Measurements from ENCODE around the gene PSMD5.
A peak's percentile ranks its signal among the peaks of the same experiment; 100 is the strongest.

Gene PSMD5

GRCh38 chr9:120869726-120870125 is 27.0 kb upstream of the PSMD5 start:
- peaks cover 33% of the 10 kb centered on the region for H3K36me3 Mint-ChIP-seq (ENCODE audit: insufficient read depth)
- H3K4me3 Mint-ChIP-seq, result no peak overlapping the region
- peak overlapping the region; percentile 90 for H3K27ac Mint-ChIP-seq (ENCODE audit: low read depth)
- DNase-seq (ENCODE audit: low spot score in 2 of 2) (no peak), ATAC-seq (replicated peaks; ENCODE audit: extremely low read depth, poor library complexity, severe bottlenecking) (no peak)
- no peaks in the 10 kb centered on the region for H3K27me3 Mint-ChIP-seq
- no peaks in the 10 kb centered on the region for H3K9me3 Mint-ChIP-seq
- H3K4me1 Mint-ChIP-seq, result peaks cover 22% of the 10 kb centered on the region

- H3K9me3 Mint-ChIP-seq, result no peaks in the 10 kb centered on the region
Observed at GRCh38 chr9:120869360-120869687, 26.6 kb upstream of the PSMD5 start.

DNA sequence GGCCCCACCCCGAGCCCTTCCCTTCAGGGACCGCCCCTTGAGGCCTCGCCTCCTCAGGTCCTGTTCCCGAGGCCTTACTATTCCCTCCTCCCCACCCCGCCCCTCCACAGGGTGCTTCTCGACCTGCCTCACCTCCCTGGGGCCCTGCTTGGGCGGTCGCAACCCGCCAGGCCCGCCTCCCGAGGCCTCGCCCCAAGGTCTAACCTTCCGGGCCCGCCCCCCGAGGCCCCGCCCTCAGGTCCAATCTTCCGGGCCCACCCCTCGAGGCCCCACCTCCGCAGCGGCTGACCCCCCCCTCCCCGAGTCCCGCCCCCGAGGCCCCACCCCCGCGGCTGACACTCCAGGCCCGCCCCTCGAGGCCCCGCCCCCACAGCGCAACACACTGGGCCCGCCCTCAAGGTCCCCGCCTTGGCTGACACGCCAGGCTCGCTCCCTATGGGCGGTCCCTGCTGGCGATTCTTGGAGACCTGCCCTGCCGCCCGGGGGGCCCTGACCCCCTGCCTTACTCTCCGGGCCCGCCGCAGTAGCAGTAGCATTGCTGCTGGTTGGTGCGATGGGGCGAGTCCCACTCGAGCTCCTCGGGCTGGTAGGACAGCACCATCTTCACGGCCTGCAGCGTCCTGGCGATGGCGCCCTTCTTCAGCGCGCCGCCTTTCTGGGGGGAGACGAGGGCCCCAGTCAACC is 26.1 kb upstream of the PSMD5 start:
- Mint-ChIP-seq H3K4me1 (peaks cover 20% of the 10 kb centered on the region), H3K9me3 (no peaks in the 10 kb centered on the region), H3K27me3 (no peaks in the 10 kb centered on the region), H3K4me3 (peak overlapping the region; percentile 79), H3K36me3 (ENCODE audit: insufficient read depth) (peaks cover 33% of the 10 kb centered on the region), H3K27ac (ENCODE audit: low read depth) (peak overlapping the region; percentile 90)
- peak; percentile 89 to 91 for DNase-seq (ENCODE audit: low spot score in 2 of 2)
- peak; percentile 82 for ATAC-seq (replicated peaks; ENCODE audit: extremely low read depth, poor library complexity, severe bottlenecking)

More at GRCh38 chr9:120869360-120869687, 26.6 kb upstream of the PSMD5 start:
- peak overlapping the region; percentile 90 for H3K27ac Mint-ChIP-seq (ENCODE audit: low read depth)
- peaks cover 22% of the 10 kb centered on the region for H3K4me1 Mint-ChIP-seq
- H3K36me3 Mint-ChIP-seq (ENCODE audit: insufficient read depth), result peaks cover 33% of the 10 kb centered on the region
- no peak for ATAC-seq (replicated peaks; ENCODE audit: extremely low read depth, poor library complexity, severe bottlenecking)
- no peaks in the 10 kb centered on the region for H3K27me3 Mint-ChIP-seq
- DNase-seq (ENCODE audit: low spot score in 2 of 2), result no peak
- peak overlapping the region; percentile 79 for H3K4me3 Mint-ChIP-seq

DNA sequence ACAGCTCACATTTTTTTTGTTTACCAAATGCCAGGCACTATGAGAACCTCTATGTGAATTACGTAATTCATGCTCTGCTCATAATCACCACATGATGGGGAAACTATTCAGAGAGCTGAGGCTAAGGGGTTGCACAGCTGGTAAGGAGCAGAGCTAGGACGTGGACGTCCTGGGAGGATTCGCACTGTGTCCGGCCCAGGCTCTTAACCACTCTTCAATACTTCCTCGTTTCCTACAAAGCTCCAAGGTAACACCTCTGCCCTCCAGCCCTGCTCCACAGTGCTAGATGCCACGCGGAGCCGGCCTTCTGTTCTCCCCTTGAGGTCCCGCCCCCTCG is 25.6 kb upstream of the PSMD5 start:
- no peaks in the 10 kb centered on the region for H3K9me3 Mint-ChIP-seq
- H3K36me3 Mint-ChIP-seq (ENCODE audit: insufficient read depth), result peaks cover 30% of the 10 kb centered on the region
- DNase-seq (ENCODE audit: low spot score in 2 of 2), result no peak
- H3K4me3 Mint-ChIP-seq, result peak overlapping the region; percentile 79
- H3K27me3 Mint-ChIP-seq, result no peaks in the 10 kb centered on the region
- peaks cover 15% of the 10 kb centered on the region for H3K4me1 Mint-ChIP-seq
- peak overlapping the region; percentile 90 for H3K27ac Mint-ChIP-seq (ENCODE audit: low read depth)
- peak; percentile 46 for ATAC-seq (replicated peaks; ENCODE audit: extremely low read depth, poor library complexity, severe bottlenecking)

GRCh38 chr9:120867676-120868338 is 25.1 kb upstream of the PSMD5 start:
- Mint-ChIP-seq H3K4me1 (peaks cover 15% of the 10 kb centered on the region), H3K27ac (ENCODE audit: low read depth) (peak overlapping the region; percentile 90), H3K36me3 (ENCODE audit: insufficient read depth) (peaks cover 33% of the 10 kb centered on the region), H3K27me3 (no peaks in the 10 kb centered on the region), H3K9me3 (no peaks in the 10 kb centered on the region), H3K4me3 (peak overlapping the region; percentile 79)
- no peak for ATAC-seq (replicated peaks; ENCODE audit: extremely low read depth, poor library complexity, severe bottlenecking)
- DNase-seq (ENCODE audit: low spot score in 2 of 2), result no peak

GRCh38 chr9:120866651-120867050 is 23.9 kb upstream of the PSMD5 start:
- DNase-seq (ENCODE audit: low spot score in 2 of 2), result no peak
- peaks cover 26% of the 10 kb centered on the region for H3K36me3 Mint-ChIP-seq (ENCODE audit: insufficient read depth)
- no peaks in the 10 kb centered on the region for H3K9me3 Mint-ChIP-seq
- H3K27me3 Mint-ChIP-seq, result no peaks in the 10 kb centered on the region
- H3K27ac Mint-ChIP-seq (ENCODE audit: low read depth), result peak overlapping the region; percentile 26
- peaks cover 15% of the 10 kb centered on the region for H3K4me1 Mint-ChIP-seq
- no peak overlapping the region for H3K4me3 Mint-ChIP-seq
- ATAC-seq (replicated peaks; ENCODE audit: extremely low read depth, poor library complexity, severe bottlenecking), result no peak

GRCh38 chr9:120865809-120866208 is 23.1 kb upstream of the PSMD5 start:
- Mint-ChIP-seq H3K27me3 (no peaks in the 10 kb centered on the region), H3K27ac (ENCODE audit: low read depth) (peak overlapping the region; percentile 26), H3K4me1 (peaks cover 17% of the 10 kb centered on the region), H3K9me3 (no peaks in the 10 kb centered on the region), H3K4me3 (no peak overlapping the region), H3K36me3 (ENCODE audit: insufficient read depth) (peaks cover 21% of the 10 kb centered on the region)
- DNase-seq (ENCODE audit: low spot score in 2 of 2), result no peak
- no peak for ATAC-seq (replicated peaks; ENCODE audit: extremely low read depth, poor library complexity, severe bottlenecking)

DNA sequence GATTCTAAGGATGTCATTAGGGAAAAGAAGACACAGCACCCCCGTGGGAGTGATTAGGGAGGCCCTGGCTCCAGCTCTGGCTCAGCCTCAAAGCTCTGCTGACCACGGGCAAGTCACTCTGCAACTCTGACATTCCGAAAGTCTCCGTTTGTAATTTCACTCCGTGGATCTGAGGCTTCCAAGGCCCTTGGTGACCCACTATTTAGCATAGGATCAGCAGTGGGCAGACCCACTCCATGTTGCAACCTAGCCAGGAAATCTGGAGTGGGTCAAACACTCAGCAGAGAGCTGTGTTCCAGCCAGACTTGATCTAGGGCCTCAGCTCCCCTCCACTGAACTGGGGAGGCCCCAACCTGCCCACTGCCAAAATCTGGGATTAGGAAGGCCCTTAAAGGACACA is 22.5 kb upstream of the PSMD5 start:
- peaks cover 24% of the 10 kb centered on the region for H3K36me3 Mint-ChIP-seq (ENCODE audit: insufficient read depth)
- DNase-seq (ENCODE audit: low spot score in 2 of 2) (no peak), ATAC-seq (replicated peaks; ENCODE audit: extremely low read depth, poor library complexity, severe bottlenecking) (no peak)
- H3K27ac Mint-ChIP-seq (ENCODE audit: low read depth), result no peak overlapping the region
- H3K4me1 Mint-ChIP-seq, result peaks cover 23% of the 10 kb centered on the region
- no peaks in the 10 kb centered on the region for H3K27me3 Mint-ChIP-seq
- H3K9me3 Mint-ChIP-seq, result no peaks in the 10 kb centered on the region
- no peak overlapping the region for H3K4me3 Mint-ChIP-seq

GRCh38 chr9:120864719-120865118 is 22.0 kb upstream of the PSMD5 start:
- Mint-ChIP-seq H3K9me3 (no peaks in the 10 kb centered on the region), H3K27me3 (no peaks in the 10 kb centered on the region)

DNA sequence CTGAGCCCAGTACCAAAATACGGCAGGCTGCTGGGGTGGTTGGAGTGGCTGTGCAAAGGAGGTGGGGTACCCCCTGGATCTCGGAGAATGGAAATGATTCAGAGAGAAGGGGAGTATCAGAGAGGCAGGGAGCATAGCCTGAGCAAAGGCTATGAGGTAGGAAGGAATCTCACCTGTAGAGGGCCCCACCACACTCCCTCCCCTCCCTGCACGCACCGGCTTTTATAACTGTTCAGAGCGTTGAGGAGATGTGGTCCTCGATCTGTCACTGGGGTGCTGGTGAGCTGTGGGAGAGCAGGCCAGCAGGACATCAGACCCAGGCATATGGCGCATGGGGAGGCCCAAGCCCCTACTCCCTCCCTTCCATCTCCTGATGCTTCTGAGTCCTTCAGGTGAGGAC is 21.1 kb upstream of the PSMD5 start:
- Mint-ChIP-seq H3K4me1 (peaks cover 14% of the 10 kb centered on the region), H3K9me3 (no peaks in the 10 kb centered on the region), H3K27me3 (no peaks in the 10 kb centered on the region), H3K4me3 (no peak overlapping the region), H3K36me3 (ENCODE audit: insufficient read depth) (peaks cover 20% of the 10 kb centered on the region), H3K27ac (ENCODE audit: low read depth) (no peak overlapping the region)
- ATAC-seq (replicated peaks; ENCODE audit: extremely low read depth, poor library complexity, severe bottlenecking), result no peak
- DNase-seq (ENCODE audit: low spot score in 2 of 2), result no peak

More at GRCh38 chr9:120864719-120865118, 22.0 kb upstream of the PSMD5 start:
- Mint-ChIP-seq H3K4me1 (peaks cover 22% of the 10 kb centered on the region), H3K27ac (ENCODE audit: low read depth) (no peak overlapping the region), H3K4me3 (no peak overlapping the region), H3K36me3 (ENCODE audit: insufficient read depth) (peaks cover 22% of the 10 kb centered on the region)
- DNase-seq (ENCODE audit: low spot score in 2 of 2), result no peak
- ATAC-seq (replicated peaks; ENCODE audit: extremely low read depth, poor library complexity, severe bottlenecking), result no peak

GRCh38 chr9:120862452-120862851 is 19.7 kb upstream of the PSMD5 start:
- DNase-seq (ENCODE audit: low spot score in 2 of 2) (no peak), ATAC-seq (replicated peaks; ENCODE audit: extremely low read depth, poor library complexity, severe bottlenecking) (no peak)
- H3K27me3 Mint-ChIP-seq, result no peaks in the 10 kb centered on the region
- no peak overlapping the region for H3K27ac Mint-ChIP-seq (ENCODE audit: low read depth)
- H3K4me3 Mint-ChIP-seq, result no peak overlapping the region
- H3K36me3 Mint-ChIP-seq (ENCODE audit: insufficient read depth), result peaks cover 23% of the 10 kb centered on the region
- H3K4me1 Mint-ChIP-seq, result peaks cover 7% of the 10 kb centered on the region
- H3K9me3 Mint-ChIP-seq, result no peaks in the 10 kb centered on the region

GRCh38 chr9:120861935-120862334 is 19.2 kb upstream of the PSMD5 start:
- H3K4me3 Mint-ChIP-seq, result no peak overlapping the region
- DNase-seq (ENCODE audit: low spot score in 2 of 2), result no peak
- H3K4me1 Mint-ChIP-seq, result peaks cover 7% of the 10 kb centered on the region
- H3K27ac Mint-ChIP-seq (ENCODE audit: low read depth), result no peak overlapping the region
- no peak for ATAC-seq (replicated peaks; ENCODE audit: extremely low read depth, poor library complexity, severe bottlenecking)
- H3K27me3 Mint-ChIP-seq, result no peaks in the 10 kb centered on the region
- no peaks in the 10 kb centered on the region for H3K9me3 Mint-ChIP-seq
- peaks cover 23% of the 10 kb centered on the region for H3K36me3 Mint-ChIP-seq (ENCODE audit: insufficient read depth)

GRCh38 chr9:120860083-120860482 is 17.4 kb upstream of the PSMD5 start:
- Mint-ChIP-seq H3K4me1 (peaks cover 7% of the 10 kb centered on the region), H3K36me3 (ENCODE audit: insufficient read depth) (peaks cover 21% of the 10 kb centered on the region), H3K27ac (ENCODE audit: low read depth) (no peak overlapping the region), H3K9me3 (no peaks in the 10 kb centered on the region), H3K4me3 (no peak overlapping the region), H3K27me3 (no peaks in the 10 kb centered on the region)
- DNase-seq (ENCODE audit: low spot score in 2 of 2) (no peak), ATAC-seq (replicated peaks; ENCODE audit: extremely low read depth, poor library complexity, severe bottlenecking) (no peak)

All from central memory CD8-positive, alpha-beta T cell (primary cell).